Testis (tissue), 2 donors: Measurements from ENCODE around the gene C11orf21.

Experiments
- POLR2A ChIP-seq: fragments of 450-650 bp; IDR thresholded peaks from one replicate; pipeline ENCODE4 v1.6.1; 2017; ENCODE audit warnings: antibody characterized with exemption, mild to moderate bottlenecking, moderate library complexity
- TF ChIP-seq, protein P1 (sequence below), 3 experiments: fragments of 450-650 bp in 2 of 3; fragments of 200-600 bp in 1 of 3; sonication (generic) in 1 of 3; IDR thresholded peaks; one replicate each; pipeline ENCODE4 v1.5.1; 2016 to 2019; ENCODE audit warnings: antibody characterized with exemption in 3 of 3, mild to moderate bottlenecking in 2 of 3, moderate library complexity in 1 of 3

DNA sequence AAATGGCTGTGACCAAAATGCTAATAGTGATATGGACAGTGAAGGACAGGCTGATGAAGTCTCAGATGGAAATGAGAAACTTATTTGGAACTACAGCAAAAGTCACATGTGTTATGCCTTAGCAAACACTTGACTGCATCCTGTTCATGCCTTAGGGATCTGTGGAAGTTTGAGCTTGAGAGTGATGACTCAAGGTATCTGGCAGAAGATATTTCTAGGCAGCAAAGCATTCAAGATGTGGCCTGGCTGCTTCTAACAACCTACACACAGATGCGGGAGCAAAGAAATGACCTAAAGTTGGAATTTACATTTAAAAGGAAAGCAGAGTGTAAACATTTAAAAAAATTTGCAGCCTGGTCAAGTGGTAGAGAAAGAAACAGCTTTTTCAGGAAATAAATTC, 47.3 kb upstream of the C11orf21 start:
- TF ChIP-seq, protein P1, sequence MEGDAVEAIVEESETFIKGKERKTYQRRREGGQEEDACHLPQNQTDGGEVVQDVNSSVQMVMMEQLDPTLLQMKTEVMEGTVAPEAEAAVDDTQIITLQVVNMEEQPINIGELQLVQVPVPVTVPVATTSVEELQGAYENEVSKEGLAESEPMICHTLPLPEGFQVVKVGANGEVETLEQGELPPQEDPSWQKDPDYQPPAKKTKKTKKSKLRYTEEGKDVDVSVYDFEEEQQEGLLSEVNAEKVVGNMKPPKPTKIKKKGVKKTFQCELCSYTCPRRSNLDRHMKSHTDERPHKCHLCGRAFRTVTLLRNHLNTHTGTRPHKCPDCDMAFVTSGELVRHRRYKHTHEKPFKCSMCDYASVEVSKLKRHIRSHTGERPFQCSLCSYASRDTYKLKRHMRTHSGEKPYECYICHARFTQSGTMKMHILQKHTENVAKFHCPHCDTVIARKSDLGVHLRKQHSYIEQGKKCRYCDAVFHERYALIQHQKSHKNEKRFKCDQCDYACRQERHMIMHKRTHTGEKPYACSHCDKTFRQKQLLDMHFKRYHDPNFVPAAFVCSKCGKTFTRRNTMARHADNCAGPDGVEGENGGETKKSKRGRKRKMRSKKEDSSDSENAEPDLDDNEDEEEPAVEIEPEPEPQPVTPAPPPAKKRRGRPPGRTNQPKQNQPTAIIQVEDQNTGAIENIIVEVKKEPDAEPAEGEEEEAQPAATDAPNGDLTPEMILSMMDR (IDR thresholded peaks at IDR 0.05) = no peak
- no peak for TF ChIP-seq POLR2A
